Stomach (tissue), 9 donors: ENCODE measurements around the gene WNT11. TPM values are rescaled to one million over a fixed set of nuclear protein-coding genes. Genes with fewer than 3 reads are reported as not detected.

Source experiments
- DNase-seq, 2 donors: peaks; one replicate each; pipeline versions ENCODE4 v3.0.0 to v3.0.0-alpha.2; 2013 to 2019
- H3K27ac ChIP-seq, 5 donors: fragments of 200-600 bp in 4 of 5; sonication (generic) in 4 of 5; one replicate each; pipeline ENCODE4 v1.5.1; 2013 to 2019; ENCODE audit warnings: mild to moderate bottlenecking in 1 of 5, moderate library complexity in 1 of 5
- H3K27me3 ChIP-seq, 3 donors: fragments of 200-600 bp; sonication (generic); one replicate each; pipeline ENCODE4 v1.5.1; 2017 to 2019; ENCODE audit warnings: mixed run types in 1 of 3
- H3K36me3 ChIP-seq, 4 donors: fragments of 200-600 bp; sonication (generic); 1 replicate in 3 of 4; 2 replicates in 1 of 4; pipeline ENCODE4 v1.5.1; 2016 to 2019
- H3K4me1 ChIP-seq, 4 donors: fragments of 200-600 bp; sonication (generic); one replicate each; pipeline ENCODE4 v1.5.1; 2016 to 2019
- H3K4me3 ChIP-seq, 4 donors: fragments of 200-600 bp; sonication (generic) in 3 of 4; one replicate each; pipeline ENCODE4 v1.5.1; 2016 to 2019; ENCODE audit warnings: mild to moderate bottlenecking in 1 of 4
- H3K9me3 ChIP-seq, 4 donors: fragments of 200-600 bp; sonication (generic); one replicate each; pipeline ENCODE4 v1.5.1; 2016 to 2019
- CTCF ChIP-seq, 7 experiments: fragments of 450-650 bp in 4 of 7; fragments of 200-600 bp in 3 of 7; sonication (generic) in 3 of 7; IDR thresholded peaks; one replicate each; pipeline ENCODE4 v1.5.1; 2016 to 2019; ENCODE audit warnings: antibody characterized with exemption in 7 of 7, control low read depth in 2 of 7, mild to moderate bottlenecking in 1 of 7
- EP300 ChIP-seq: sonication (generic); formaldehyde crosslinking; IDR thresholded peaks from one replicate; pipeline ENCODE4 v1.6.1; 2017; ENCODE audit warnings: antibody characterized with exemption
- POLR2A ChIP-seq, 4 donors: fragments of 450-650 bp; IDR thresholded peaks; one replicate each; pipeline ENCODE4 v1.6.1; 2016; ENCODE audit warnings: antibody characterized with exemption in 4 of 4, control low read depth in 2 of 4, mild to moderate bottlenecking in 1 of 4, moderate library complexity in 1 of 4
- POLR2AphosphoS5 ChIP-seq, 3 donors: sonication (generic); formaldehyde crosslinking; IDR thresholded peaks; one replicate each; pipeline ENCODE4 v1.6.1; 2016; ENCODE audit warnings: antibody characterized with exemption in 3 of 3
- WGBS, 5 donors: extraction: QIAGEN DNeasy Blood & Tissue Kit in 3 of 5; methylation state at CpG; one replicate each; pipeline versions ENCODE4 v1.1.5 to v1.1.7; 2013 to 2018; 5-methylcytosine and 5-hydroxymethylcytosine counted together
- intact Hi-C: fragments of 100-400 bp; cut with DNase I; formaldehyde crosslinking; loops from one replicate; pipeline ENCODE4 v1.15.1; 2023; ENCODE audit warnings: low total_unique reads
- polyA plus RNA-seq, 3 donors: library from polyadenylated mRNA; stranded (reverse); fragments of 200-250 nt; gene quantifications; one replicate each; pipeline ENCODE4 v1.2.3, GENCODE V29; 2013
- total RNA-seq, 5 donors: library from RNA; depleted of rRNA; stranded (reverse); fragments of >200 nt; gene quantifications; one replicate each; pipeline versions ENCODE4 v1.1.0 to v1.2.3, GENCODE V29; 2014 to 2016
- donor health status: healthy with polysubstance abuse.
- donor health status: Bipolar disorder and iron deficiency.
- donor health status: healthy.

WNT11 gene
- total and polyA plus RNA-seq, 8 donors = 0.12 to 96.7 (median 1.3) TPM; not detected in 2

DNA sequence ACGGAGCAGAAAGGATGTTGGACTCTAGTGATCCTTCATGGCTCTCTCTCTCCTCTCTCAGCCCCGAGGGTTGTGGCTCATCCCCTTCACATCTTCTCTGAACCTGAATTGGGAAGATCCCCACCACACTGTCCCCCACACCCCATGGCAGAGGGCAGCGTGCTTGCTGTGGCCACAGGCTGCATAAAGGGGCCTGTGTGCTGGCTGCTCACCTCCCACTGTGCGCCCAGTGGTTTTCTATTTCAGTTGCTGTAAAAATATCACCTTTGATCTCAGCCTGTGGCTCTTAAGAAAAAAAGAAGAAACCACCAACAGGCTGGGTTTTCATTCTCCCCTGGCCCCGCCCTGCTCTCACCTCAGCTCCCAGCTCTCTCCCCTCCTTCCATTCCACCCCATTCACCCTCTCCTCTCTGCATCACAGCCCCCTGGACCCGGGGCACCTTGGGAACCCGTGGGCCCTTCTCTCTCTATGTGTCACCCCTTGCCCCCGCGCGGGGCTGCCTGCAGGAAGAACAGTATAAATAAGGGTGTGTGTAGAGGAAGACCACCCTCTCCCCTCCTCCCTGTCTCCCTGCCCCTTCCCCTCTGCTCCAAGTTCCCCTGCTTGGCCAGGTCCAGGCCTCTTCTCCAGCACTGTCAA lies 25.8 kb upstream of the WNT11 start:
- H3K36me3 ChIP-seq = no peaks in the 10 kb centered on the region
- no peak for TF ChIP-seq CTCF (IDR thresholded peaks at IDR 0.05)
- no peak for DNase-seq

GRCh38 chr11:76231121-76231738 lies 24.9 kb upstream of the WNT11 start:
- no peaks in the 10 kb centered on the region for H3K27me3 ChIP-seq
- peaks cover 9 to 22% (median 15%) of the 10 kb centered on the region in 4 donors for H3K4me1 ChIP-seq
- no peak overlapping the region for H3K4me3 ChIP-seq
- no peak for DNase-seq
- no peaks in the 10 kb centered on the region for H3K36me3 ChIP-seq
- H3K9me3 ChIP-seq = no peaks in the 10 kb centered on the region
- no peak for TF ChIP-seq EP300
- no peak for TF ChIP-seq POLR2A (IDR thresholded peaks at IDR 0.05)
- no peak for TF ChIP-seq POLR2AphosphoS5 (IDR thresholded peaks at IDR 0.05)
- no peak for TF ChIP-seq CTCF (IDR thresholded peaks at IDR 0.05)
- 87 to 95% (median 93%) methylated on average over 6 of the region's 6 CpGs for WGBS, 5 donors
- intact Hi-C loops = no loop called here
- H3K27ac ChIP-seq = no peak overlapping the region

More for the DNA sequence above, 25.8 kb upstream of the WNT11 start:
- 50 to 65% (median 58%) methylated on average over 10 of the region's 10 CpGs for WGBS, 5 donors
- H3K27me3 ChIP-seq = no peaks in the 10 kb centered on the region
- H3K9me3 ChIP-seq = no peaks in the 10 kb centered on the region
- intact Hi-C loops = no loop called here
- peaks cover 9 to 27% (median 21%) of the 10 kb centered on the region in 4 donors for H3K4me1 ChIP-seq
- H3K27ac ChIP-seq = no peak overlapping the region
- H3K4me3 ChIP-seq = no peak overlapping the region

DNA sequence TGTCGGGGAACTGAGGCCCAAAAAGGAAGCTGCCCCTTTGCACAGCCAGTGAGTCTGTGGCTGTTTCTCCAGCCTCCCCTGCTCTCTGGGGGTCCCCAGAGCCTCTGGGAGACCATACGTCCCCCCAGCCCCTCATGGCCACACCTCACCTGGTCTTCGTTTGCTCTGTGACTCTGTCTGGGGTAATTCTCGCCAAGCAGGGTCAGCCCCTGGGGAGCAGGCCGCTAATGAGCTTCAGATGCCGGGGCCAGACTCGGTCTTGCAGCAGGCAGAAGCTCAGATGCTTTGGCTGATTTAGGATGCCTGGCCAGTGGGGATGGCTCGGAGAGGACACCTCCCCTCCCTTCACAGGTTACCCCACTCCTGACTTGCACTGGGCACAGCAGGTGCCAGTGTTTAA lies 24.1 kb upstream of the WNT11 start:
- DNase-seq = no peak
- intact Hi-C loops = no loop called here
- Histone ChIP-seq H3K27me3 (no peaks in the 10 kb centered on the region), H3K9me3 (no peaks in the 10 kb centered on the region), H3K36me3 (no peaks in the 10 kb centered on the region), H3K27ac (no peak overlapping the region), H3K4me1 (peaks cover 9 to 15% (median 13%) of the 10 kb centered on the region in 4 donors), H3K4me3 (no peak overlapping the region)
- TF ChIP-seq POLR2A (IDR thresholded peaks at IDR 0.05) (no peak), CTCF (IDR thresholded peaks at IDR 0.05) (no peak), EP300 (no peak), POLR2AphosphoS5 (IDR thresholded peaks at IDR 0.05) (no peak)
- 72 to 78% (median 76%) methylated on average over 7 to 8 of the region's 8 CpGs for WGBS, 5 donors

DNA sequence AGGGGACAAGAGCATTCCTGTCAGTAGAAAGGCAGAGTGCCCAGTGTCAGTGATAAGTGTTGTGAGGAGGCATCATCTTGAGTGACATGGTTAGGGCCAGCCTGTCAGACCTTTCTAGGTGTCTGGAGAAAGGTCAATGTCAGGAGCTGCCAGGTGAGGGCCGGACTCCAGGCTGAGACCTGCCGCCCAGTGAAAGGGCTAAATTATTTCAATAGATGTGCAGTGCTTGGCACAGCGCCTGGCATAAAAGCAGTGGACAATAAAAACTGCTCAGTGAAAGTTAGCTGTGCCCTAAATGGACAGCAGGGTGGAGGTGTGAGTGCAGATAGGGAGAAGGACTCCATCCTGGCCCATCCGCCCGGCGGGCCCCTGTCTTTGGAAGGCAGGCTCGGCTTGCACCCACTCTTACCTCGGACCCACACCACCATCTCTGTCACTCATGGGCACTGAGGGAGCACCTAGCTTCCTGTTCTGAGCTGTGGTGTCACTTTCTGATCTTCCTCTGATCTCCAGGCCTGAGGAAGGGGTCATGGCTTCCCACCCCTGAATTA lies 23.5 kb upstream of the WNT11 start:
- TF ChIP-seq CTCF (IDR thresholded peaks at IDR 0.05) (no peak), EP300 (no peak), POLR2AphosphoS5 (IDR thresholded peaks at IDR 0.05) (no peak), POLR2A (IDR thresholded peaks at IDR 0.05) (no peak)
- 90 to 93% (median 91%) methylated on average over 4 to 8 of the region's 8 CpGs for WGBS, 5 donors
- intact Hi-C loops = no loop called here
- H3K27ac ChIP-seq = no peak overlapping the region
- no peak overlapping the region for H3K4me3 ChIP-seq
- H3K36me3 ChIP-seq = no peaks in the 10 kb centered on the region
- no peaks in the 10 kb centered on the region for H3K27me3 ChIP-seq
- no peak for DNase-seq
- no peaks in the 10 kb centered on the region for H3K9me3 ChIP-seq
- H3K4me1 ChIP-seq = peaks cover 8 to 13% (median 9%) of the 10 kb centered on the region in 4 donors
